GM18526 (cell line): ENCODE results near the gene TRAPPC14.
A peak's percentile ranks its signal among the peaks of the same experiment; 100 is the strongest.

ENCODE experiments used
- POLR2A ChIP-seq: IDR thresholded peaks from 3 replicates; pipeline ENCODE4 v1.6.1; 2011; ENCODE audit not compliant: insufficient read length; ENCODE audit errors: extremely low read depth

Gene TRAPPC14

DNA sequence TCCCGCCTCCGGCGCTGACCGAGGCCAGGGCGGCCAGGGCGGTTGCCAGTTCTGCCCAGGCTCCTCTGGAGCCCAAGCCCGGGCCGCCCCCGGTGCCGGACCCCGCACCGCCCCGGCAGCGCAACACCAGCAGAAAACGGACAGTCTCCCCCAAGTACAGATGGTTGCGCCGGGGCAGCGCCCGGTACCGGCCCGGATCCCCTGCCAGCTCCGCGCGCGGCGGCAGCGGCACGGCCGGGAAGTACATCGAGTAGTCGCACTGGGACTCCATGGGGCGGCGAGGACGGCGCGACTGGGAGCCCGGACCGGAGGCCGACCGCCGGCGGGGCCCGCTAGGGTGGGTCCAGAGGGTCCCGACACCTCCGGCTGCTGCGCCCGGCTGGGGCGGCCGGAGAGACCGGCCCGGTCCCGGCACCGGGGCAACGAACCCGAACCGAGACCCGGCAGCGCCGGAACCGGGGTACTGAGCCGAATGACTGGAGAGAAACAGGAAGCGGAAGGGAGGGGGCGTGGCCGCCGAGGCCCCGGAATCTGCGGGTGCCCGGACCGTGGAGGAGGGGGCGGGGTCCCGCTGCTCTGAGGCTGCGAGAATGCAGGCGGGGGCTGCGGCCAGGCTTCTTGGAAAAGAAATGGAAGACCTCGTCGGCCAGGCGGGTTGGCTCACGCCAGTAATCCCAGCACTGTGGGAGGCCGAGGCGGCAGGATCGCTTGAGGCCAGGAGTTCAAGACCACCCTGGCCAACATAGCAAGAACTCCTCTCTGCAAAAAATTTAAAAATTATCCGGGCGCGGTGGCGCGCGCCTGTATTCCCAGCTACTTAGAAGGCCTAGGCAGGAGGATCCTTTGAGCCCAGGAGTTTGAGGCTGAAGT is at the start of gene TRAPPC14:
TRAPPC14 (minus strand) TSS at position 495 of the 870 bp plus-strand sequence; CDS start at position 271, 224 bp downstream.
- peak; percentile 76 for TF ChIP-seq POLR2A

GRCh38 chr7:100204454-100204853 is 45.9 kb upstream of the TRAPPC14 start:
- TF ChIP-seq POLR2A: no peak

DNA sequence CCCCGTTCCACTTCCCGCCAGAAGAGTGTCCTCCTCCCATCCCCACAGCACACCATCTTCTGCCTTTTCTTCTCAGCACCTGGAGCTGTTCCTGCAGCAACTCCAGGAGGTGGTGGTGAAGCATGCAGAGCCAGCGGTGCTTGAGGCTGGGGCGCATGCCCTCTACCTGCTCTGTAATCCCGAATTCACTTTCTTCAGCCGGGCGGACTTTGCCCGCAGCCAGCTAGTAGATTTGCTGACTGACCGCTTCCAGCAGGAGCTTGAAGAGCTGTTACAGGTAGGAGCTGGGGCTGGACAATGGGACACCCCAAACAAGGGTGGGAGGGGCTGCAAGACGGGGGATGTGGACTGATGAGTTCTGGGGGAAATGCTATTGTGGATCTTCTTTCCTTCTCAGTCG is 42.2 kb upstream of the TRAPPC14 start:
- TF ChIP-seq POLR2A: no peak

DNA sequence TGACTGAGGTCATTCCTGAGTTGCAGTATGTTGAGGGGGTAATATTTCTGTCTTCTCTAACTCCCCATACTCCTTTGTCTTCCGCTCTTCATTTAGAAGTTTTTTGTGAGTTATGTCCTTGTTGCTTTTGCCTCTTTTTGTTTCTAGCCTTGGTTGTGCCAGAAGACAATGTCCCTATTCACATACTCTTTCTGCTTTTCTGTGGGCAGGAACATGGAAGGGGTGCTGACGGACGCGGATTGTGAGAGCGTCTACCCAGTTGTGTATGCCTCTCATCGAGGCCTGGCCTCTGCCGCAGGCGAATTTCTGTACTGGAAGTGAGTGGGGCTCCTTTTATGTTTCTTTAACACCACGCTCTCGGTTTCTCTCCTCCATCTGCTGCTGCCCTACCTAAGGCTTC is 39.7 kb upstream of the TRAPPC14 start:
- TF ChIP-seq POLR2A: no peak

GRCh38 chr7:100195222-100195621 is 36.7 kb upstream of the TRAPPC14 start:
- no peak for TF ChIP-seq POLR2A

DNA sequence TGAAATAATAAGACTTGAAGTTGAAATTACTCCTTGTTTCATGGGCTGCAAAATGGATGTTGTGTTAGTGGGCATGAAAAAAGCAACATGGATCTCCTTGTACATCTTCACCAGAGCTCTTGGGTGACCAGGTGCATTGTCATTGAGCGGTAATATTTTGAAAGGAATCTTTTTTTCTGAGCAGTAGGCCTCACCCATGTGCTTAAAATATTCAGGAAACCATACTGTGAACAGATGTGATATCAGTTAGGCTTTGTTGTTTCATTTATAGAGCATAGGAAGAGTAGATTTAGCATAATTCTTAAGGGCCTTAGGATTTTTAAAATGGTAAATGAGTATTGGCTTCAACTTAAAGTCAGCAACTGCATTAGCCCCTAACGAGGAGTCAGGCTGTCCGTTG is 34.4 kb upstream of the TRAPPC14 start:
- no peak for TF ChIP-seq POLR2A

- no peak for TF ChIP-seq POLR2A
Measured at GRCh38 chr7:100191775-100192174, 33.3 kb upstream of the TRAPPC14 start.

DNA sequence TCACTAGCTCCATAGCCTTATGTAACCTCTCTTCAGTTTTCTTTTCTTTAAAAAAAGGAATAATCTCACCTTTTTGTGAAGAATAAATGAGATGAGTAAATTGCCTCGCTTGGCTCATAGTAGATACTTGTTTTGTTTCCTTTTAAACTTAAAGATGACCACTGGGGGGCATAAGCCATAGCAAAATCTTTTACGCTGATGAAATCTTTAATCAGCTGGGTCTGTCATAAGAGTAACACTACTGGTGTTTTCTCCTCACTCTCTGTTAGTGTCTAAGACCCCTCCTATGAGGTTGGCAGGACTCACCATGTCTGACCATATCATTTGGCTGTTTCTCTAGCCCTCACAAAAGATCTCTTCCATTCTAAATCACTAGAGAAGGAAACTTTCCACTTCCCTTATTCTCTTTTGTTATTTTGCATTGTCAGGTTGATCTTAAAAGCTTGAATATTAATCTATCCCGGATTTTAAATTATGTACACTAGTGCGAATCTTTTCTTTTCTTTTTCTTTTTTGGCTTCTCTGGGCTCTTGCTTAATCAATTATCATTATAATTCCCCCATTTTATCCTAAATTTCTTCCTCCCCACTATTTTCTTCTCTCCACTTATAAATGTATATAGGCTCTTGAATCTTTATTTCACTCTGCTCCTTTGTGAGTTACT is 31.7 kb upstream of the TRAPPC14 start:
- no peak for TF ChIP-seq POLR2A

DNA sequence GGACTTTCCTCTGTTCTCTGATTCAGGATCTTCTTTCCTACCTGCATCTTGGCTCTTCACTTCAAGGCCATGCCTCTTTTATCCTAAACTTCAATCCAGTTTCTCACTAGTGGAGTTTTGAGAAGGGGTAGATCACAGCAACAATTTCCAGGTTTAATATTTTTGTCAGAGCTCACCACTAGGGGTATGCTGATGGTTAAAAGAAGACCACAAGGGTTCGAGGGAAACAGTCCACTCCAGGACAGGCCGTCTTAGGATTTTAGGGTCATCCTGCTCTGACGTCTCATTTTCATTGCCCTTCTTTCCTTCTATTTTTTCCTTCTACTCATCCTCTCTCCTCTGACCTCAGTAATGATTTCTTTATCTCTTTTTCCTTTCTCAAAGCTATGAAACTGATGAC is 30.5 kb upstream of the TRAPPC14 start:
- TF ChIP-seq POLR2A: no peak

DNA sequence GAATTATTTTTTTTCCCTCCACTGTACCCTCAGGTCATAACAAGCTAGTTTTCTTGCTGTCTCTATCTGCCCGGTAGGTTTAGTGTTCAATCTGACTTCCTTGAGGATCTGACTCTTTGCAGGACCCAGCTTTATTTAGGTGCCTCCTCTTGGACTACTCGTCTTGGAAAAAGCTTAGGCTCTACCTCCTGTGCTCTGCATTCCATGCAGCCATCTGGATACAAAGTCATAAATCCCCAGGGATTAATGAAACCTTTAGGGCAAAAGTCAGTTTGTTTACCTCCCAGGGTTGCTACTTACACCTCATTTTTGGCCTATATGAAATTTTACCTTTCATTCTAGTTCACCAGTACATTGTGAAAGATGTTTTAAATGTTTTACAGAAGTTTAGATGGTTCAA is 27.2 kb upstream of the TRAPPC14 start:
- no peak for TF ChIP-seq POLR2A

GRCh38 chr7:100177045-100178001 is 18.8 kb upstream of the TRAPPC14 start, which contains the start of the genes GPC2 and STAG3:
TSS of gene GPC2 (minus strand) at chr7:100177381. CDS start at chr7:100177199, 182 bp downstream.
TSS of gene STAG3 (plus strand) at chr7:100177918. CDS start at chr7:100180557, 2,639 bp downstream.
- peak; percentile 26 for TF ChIP-seq POLR2A

DNA sequence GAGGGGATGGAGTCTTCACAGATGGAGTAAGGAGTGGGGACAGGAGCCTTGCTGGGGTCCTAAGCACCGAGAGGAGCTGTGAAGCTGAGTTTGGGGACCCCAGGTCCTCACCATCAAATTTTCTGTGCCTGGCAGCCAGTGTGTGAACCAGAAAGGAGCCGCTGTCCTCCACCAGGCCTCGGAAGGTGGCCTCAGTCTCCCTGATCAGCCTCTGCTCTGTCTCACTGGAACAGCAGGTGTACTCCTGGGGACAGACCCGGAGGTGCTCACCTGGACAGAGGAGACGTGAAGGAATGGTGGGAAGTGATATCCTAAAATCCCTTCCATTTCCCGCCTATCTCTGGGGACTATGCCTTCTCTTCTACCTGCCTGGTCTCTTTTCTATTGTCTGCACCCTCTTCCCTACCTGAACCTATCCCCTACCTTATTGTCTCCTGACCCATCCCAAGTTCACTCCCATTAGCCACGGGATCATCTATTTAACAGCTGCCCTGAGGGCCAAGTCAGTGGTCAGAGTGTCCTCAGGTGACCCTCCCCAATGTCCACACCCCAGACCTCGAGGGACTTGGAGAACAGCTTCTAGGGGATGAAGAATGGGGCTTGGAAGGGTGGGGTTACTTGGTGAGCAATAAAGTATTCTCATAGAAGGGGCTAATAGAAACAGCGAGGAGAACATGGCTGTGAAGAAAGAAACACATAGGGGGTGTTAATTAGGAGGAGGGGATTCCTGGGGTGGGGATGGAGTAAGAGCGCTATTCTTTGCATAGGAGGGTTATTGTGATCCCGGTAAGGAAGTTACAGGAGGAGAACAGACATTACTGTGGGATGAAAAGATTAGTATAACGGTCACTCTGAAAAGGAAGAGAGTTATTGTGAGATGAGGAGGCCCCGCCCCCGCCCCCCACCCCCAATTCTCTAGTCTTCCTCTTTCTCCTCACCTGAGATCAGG is 17.8 kb upstream of the TRAPPC14 start:
- no peak for TF ChIP-seq POLR2A

GRCh38 chr7:100175296-100175935 is 16.9 kb upstream of the TRAPPC14 start:
- no peak for TF ChIP-seq POLR2A
